Uterus (tissue), 2 donors: ENCODE results near the gene NDUFA13.

ENCODE experiments used
- POLR2A ChIP-seq, 2 donors: fragments of 450-650 bp; IDR thresholded peaks; one replicate each; pipeline ENCODE4 v1.6.1; 2016; ENCODE audit warnings: antibody characterized with exemption in 2 of 2, mild to moderate bottlenecking in 1 of 2, moderate library complexity in 1 of 2
- TF ChIP-seq, protein P1 (sequence below), 4 experiments: fragments of 200-600 bp in 2 of 4; fragments of 450-650 bp in 2 of 4; sonication (generic) in 2 of 4; IDR thresholded peaks; one replicate each; pipeline ENCODE4 v1.5.1; 2016 to 2019; ENCODE audit warnings: antibody characterized with exemption in 4 of 4, mild to moderate bottlenecking in 2 of 4, moderate library complexity in 1 of 4

DNA sequence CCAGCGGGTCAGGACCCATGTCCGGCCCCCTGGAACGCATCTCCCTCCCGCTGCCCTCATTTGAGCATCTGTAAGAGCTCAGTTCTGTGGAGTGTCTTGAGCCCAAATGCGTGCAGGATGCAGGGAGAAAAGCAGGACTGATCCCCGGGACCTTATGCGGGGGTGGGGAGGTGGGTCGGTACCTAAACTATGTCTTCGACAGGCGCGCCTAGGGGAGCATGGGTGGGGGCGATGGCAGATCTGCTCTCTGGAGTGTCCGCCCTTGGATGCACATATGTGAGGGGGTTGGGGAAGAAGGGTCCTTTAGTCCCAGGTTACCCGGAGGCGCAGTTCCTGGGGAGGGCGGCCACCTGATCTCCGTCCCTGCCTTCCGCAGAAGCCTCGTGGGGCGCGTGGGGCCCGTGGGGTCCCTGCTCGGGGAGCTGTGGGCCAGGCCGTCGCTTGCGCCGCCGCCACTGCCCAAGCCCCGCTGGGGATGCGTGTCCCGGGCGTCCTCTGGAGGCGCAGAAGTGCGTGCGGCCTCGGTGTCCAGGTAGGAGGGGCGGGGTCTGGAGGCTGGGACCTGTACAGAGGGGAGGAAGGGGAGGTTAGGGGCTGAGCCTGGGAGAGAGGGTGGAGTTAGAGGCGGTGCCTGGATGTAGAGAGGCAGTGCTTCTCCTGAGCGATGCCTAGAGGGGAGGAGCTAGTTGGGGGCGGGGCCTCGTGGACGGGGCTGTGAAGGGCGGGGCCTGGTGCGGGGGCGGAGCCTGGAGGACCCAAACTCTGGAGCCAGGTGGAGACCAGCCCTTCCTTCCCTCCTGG, 24.9 kb downstream of the NDUFA13 start:
- TF ChIP-seq, protein P1, sequence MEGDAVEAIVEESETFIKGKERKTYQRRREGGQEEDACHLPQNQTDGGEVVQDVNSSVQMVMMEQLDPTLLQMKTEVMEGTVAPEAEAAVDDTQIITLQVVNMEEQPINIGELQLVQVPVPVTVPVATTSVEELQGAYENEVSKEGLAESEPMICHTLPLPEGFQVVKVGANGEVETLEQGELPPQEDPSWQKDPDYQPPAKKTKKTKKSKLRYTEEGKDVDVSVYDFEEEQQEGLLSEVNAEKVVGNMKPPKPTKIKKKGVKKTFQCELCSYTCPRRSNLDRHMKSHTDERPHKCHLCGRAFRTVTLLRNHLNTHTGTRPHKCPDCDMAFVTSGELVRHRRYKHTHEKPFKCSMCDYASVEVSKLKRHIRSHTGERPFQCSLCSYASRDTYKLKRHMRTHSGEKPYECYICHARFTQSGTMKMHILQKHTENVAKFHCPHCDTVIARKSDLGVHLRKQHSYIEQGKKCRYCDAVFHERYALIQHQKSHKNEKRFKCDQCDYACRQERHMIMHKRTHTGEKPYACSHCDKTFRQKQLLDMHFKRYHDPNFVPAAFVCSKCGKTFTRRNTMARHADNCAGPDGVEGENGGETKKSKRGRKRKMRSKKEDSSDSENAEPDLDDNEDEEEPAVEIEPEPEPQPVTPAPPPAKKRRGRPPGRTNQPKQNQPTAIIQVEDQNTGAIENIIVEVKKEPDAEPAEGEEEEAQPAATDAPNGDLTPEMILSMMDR (IDR thresholded peaks at IDR 0.05), result no peak
- no peak for TF ChIP-seq POLR2A (IDR thresholded peaks at IDR 0.05)
